Pulmonary artery endothelial cell (primary cell): Measurements from ENCODE around the gene TEX35. TPM values are rescaled to one million over a fixed set of nuclear protein-coding genes. Genes with fewer than 3 reads are reported as not detected.

Experiments
- DNase-seq: peaks from one replicate; pipeline ENCODE4 v3.0.0-alpha.2; 2011; ENCODE audit warnings: low read depth, low spot score
- total RNA-seq: library from RNA; depleted of rRNA; stranded (reverse); fragments of >200 nt; gene quantifications from 2 replicates; pipeline ENCODE4 v1.2.3, GENCODE V29; 2014

The TEX35 gene
- not detected in 2 replicates for total RNA-seq

GRCh38 chr1:178512566-178513277 is at the start of gene TEX35:
TEX35 (plus strand) TSS chr1:178513109; CDS start chr1:178513189, 80 bp downstream.
- no peak for DNase-seq

- DNase-seq: no peak
Measured at GRCh38 chr1:178464141-178464540, 48.8 kb upstream of the TEX35 start.

- no peak for DNase-seq
Measured at GRCh38 chr1:178464566-178464965, 48.3 kb upstream of the TEX35 start.

GRCh38 chr1:178465011-178465410 is 47.9 kb upstream of the TEX35 start:
- no peak for DNase-seq

GRCh38 chr1:178467837-178468236 is 45.1 kb upstream of the TEX35 start:
- no peak for DNase-seq

- DNase-seq: no peak
Measured at GRCh38 chr1:178470411-178470960, 42.4 kb upstream of the TEX35 start.

- DNase-seq: no peak
Measured at GRCh38 chr1:178472531-178472930, 40.4 kb upstream of the TEX35 start.

- DNase-seq: no peak
Measured at GRCh38 chr1:178477373-178477772, 35.5 kb upstream of the TEX35 start.

- no peak for DNase-seq
Measured at GRCh38 chr1:178477841-178478240, 35.1 kb upstream of the TEX35 start.

- no peak for DNase-seq
Measured at GRCh38 chr1:178483251-178483957, 29.5 kb upstream of the TEX35 start.

GRCh38 chr1:178484698-178485225 is 28.1 kb upstream of the TEX35 start:
- no peak for DNase-seq

GRCh38 chr1:178485541-178485981 is 27.3 kb upstream of the TEX35 start:
- DNase-seq: no peak

GRCh38 chr1:178486100-178487069 is 26.5 kb upstream of the TEX35 start:
- DNase-seq: no peak

- no peak for DNase-seq
Measured at GRCh38 chr1:178487070-178487615, 25.8 kb upstream of the TEX35 start.

- DNase-seq: no peak
Measured at GRCh38 chr1:178488393-178488792, 24.5 kb upstream of the TEX35 start.

GRCh38 chr1:178489399-178489798 is 23.5 kb upstream of the TEX35 start:
- no peak for DNase-seq

GRCh38 chr1:178490136-178490535 is 22.8 kb upstream of the TEX35 start:
- no peak for DNase-seq

- no peak for DNase-seq
Measured at GRCh38 chr1:178490967-178491366, 21.9 kb upstream of the TEX35 start.

- no peak for DNase-seq
Measured at GRCh38 chr1:178491721-178492120, 21.2 kb upstream of the TEX35 start.

GRCh38 chr1:178492341-178492740 is 20.6 kb upstream of the TEX35 start:
- DNase-seq: no peak

- DNase-seq: no peak
Measured at GRCh38 chr1:178493301-178493741, 19.6 kb upstream of the TEX35 start.
